H54 (cell line): ENCODE measurements around the gene MTCL1.

ENCODE experiments used
- DNase-seq: peaks from one replicate; pipeline ENCODE4 v3.0.0; 2011; ENCODE audit warnings: low spot score, mixed read lengths; ENCODE audit not compliant: insufficient read length
- FAIRE-seq: peaks from 3 replicates; lab custom pipeline; 2011; peaks lifted over from hg19 to GRCh38; lab: Jason Lieb, UNC
- POLR2A ChIP-seq: IDR thresholded peaks from 2 replicates; pipeline ENCODE4 v1.6.1; 2011; ENCODE audit warnings: low read depth, mild to moderate bottlenecking, low read length

The MTCL1 gene

DNA sequence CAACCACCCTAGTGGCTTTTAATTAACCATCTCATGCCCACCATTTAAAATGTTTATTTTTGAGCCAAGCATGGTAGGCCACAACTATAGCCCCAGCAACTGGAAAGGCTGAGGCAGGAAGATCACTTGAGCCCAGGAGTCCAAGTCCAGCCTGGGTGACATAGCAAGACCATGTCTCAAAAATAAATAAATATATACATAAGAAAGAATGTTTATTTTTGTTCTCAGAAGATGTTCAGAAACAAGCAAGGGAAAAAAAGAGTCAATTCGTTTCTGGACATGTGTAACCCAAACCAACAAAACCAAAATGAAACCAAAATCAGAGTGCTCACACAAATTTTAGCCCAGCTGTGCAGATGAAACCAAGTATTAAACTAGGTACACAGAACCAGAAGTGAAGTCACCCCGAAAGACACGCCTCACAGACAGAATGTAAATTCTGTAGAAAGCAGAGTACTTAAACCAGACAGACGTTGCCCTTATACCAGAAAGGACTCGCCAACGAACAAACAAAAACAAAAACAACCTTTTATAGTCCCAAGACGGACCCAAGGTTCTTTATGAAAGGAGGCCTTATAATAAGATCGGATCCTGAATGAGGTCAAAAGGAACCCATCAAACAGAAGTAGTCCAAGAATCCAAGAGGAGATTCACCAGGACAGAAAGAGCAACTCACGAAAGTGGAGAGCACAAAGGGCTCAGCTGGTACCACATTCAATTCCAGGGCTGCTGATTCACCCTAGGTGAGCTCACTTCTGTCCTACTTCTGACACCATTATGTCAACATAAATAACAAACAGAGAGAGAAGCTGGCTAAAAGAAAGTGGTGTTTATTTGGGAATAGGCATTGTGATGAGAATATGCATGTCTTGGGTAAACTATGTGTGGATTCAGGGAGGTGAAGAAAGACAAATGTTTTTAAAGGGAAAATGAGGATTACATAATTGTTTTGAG, 31.8 kb upstream of the MTCL1 start:
- no peak for TF ChIP-seq POLR2A
- peak; percentile 31 for DNase-seq
- FAIRE-seq: peak; percentile 96

DNA sequence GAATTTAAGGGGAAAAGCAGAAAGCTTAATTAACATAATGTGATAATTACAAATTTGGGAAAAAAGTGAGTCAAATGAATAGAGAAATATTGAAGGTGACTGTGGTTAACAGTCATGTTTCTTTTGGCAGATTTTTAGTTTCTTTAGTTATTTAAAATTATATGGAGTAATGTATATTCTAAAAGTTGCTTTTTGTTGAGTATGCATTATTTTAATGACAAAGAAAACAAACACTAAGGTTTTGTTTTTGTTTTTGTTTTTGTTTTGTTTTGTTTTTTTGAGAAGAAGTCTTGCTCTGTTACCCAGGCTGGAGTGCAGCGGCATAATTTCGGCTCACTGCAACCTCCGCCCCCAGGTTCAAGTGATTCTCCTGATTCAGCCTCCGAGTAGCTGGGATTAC, 30.3 kb upstream of the MTCL1 start:
- TF ChIP-seq POLR2A: no peak
- FAIRE-seq (no peak), DNase-seq (no peak)

- TF ChIP-seq POLR2A: no peak
- no peak for FAIRE-seq
- no peak for DNase-seq
Observed at GRCh38 chr18:8681196-8681595, 24.2 kb upstream of the MTCL1 start.

- no peak for TF ChIP-seq POLR2A
- no peak for DNase-seq
- no peak for FAIRE-seq
Observed at GRCh38 chr18:8684577-8684976, 20.8 kb upstream of the MTCL1 start.

- no peak for DNase-seq
- no peak for FAIRE-seq
- no peak for TF ChIP-seq POLR2A
Observed at GRCh38 chr18:8685141-8685913, 20.0 kb upstream of the MTCL1 start.

GRCh38 chr18:8685914-8686216, 19.5 kb upstream of the MTCL1 start:
- no peak for FAIRE-seq
- DNase-seq: no peak
- no peak for TF ChIP-seq POLR2A

- DNase-seq: no peak
- no peak for FAIRE-seq
- TF ChIP-seq POLR2A: no peak
Observed at GRCh38 chr18:8686611-8687010, 18.7 kb upstream of the MTCL1 start.

GRCh38 chr18:8688216-8688800, 17.0 kb upstream of the MTCL1 start:
- DNase-seq (no peak), FAIRE-seq (no peak)
- TF ChIP-seq POLR2A: no peak

DNA sequence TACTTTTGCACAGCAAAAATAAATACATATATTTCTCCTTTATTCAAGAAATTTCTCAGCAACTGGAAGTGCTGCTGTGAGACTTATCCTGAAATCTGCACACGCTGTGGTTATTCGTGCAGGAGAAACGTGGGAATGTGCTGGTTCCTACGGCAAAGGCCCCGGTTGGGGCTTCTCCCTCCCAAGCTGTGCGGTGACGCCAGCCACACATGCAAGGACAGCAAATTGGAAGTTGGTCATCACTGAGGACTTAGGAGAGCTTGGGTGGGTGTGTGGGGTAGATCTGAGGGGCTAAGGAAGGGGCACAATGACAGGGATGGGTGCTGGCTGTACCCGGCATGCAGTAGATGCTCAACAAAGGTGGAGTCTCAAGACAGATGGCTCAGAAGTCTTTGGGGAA, 16.5 kb upstream of the MTCL1 start:
- no peak for DNase-seq
- FAIRE-seq: no peak
- TF ChIP-seq POLR2A: no peak

DNA sequence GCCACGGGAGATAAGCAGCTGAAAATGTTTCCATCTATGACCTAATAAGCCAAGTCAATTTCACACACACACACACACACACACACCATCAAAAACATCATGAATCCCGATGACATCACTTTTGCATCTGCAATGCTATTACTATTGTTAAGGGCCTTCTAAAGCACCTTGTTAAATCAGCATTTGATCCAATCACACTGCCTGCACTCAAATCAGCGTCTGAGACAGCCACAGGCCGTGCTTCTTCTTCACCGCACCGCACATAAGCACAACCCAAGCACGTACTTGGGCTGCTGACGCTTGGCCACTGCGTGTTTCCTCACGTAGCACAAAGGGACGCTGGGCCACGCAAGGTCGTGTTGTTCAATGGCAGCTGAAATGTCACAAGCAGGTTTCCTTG, 15.8 kb upstream of the MTCL1 start:
- FAIRE-seq: no peak
- TF ChIP-seq POLR2A: no peak
- DNase-seq: no peak

GRCh38 chr18:8694891-8695290, 10.5 kb upstream of the MTCL1 start:
- TF ChIP-seq POLR2A: no peak
- DNase-seq (no peak), FAIRE-seq (no peak)

GRCh38 chr18:8695932-8696517, 9.3 kb upstream of the MTCL1 start:
- TF ChIP-seq POLR2A: no peak
- DNase-seq (no peak), FAIRE-seq (no peak)

DNA sequence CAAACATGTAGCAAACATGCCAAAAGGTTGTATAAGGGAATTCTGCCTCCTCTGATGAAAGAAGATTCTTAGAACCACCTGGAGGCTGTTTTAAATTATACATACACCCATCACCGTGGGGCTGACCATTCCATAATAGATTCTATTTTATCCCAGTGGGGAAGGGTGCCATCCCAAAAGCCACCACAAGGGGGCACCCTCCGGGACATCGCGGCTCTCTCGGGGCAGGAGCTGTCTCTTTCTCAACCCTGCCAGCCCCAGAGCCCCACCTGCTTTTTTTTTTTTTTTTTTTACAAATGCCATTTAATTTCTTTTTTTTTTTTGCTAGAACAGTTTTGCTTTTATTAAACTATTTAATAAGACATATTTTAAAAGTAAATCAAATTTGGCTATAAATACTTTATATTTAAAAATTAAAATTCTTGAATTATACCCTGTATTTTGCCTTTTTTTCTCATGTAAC, 8.6 kb upstream of the MTCL1 start:
- DNase-seq (peak; percentile 68), FAIRE-seq (peak; percentile 27)
- no peak for TF ChIP-seq POLR2A

DNA sequence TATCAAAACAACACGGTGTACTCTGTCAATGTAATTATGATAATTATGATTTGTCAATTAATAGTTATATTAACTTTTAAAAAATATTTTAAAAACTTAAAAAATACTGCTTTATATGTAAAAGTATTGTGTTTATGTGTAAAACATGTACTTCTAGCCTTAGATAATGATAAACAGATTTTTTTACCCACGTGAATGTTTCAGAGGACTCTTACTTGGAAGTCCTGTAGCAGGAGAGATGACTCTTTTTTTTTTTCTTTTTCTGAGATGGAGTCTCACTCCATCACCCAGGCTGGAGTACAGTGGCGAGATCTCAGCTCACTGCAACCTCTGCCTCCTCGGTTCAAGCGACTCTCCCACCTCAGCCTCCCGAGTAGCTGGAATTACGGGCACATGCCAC, 6.2 kb upstream of the MTCL1 start:
- FAIRE-seq: no peak
- TF ChIP-seq POLR2A: no peak
- DNase-seq: no peak

GRCh38 chr18:8699948-8700347, 5.4 kb upstream of the MTCL1 start:
- no peak for TF ChIP-seq POLR2A
- no peak for DNase-seq
- FAIRE-seq: no peak
